Mesothelial cell of epicardium (in vitro differentiated cells): Measurements from ENCODE around the gene FBXO41. TPM values are rescaled to one million over a fixed set of nuclear protein-coding genes. Genes with fewer than 3 reads are reported as not detected.

ENCODE experiments used
- DNase-seq, 2 experiments: peaks; one replicate each; pipeline ENCODE4 v3.0.0; 2021; ENCODE audit warnings: low spot score in 2 of 2; ENCODE audit not compliant: unreplicated experiment in 2 of 2
- H3K27ac Mint-ChIP-seq: 2 replicates; pipeline ENCODE4 v1.8.0; 2021; ENCODE audit warnings: mixed read lengths
- H3K27me3 Mint-ChIP-seq: 2 replicates; pipeline ENCODE4 v1.8.0; 2021; ENCODE audit warnings: low read depth, mixed read lengths
- H3K36me3 Mint-ChIP-seq: 2 replicates; pipeline ENCODE4 v1.8.0; 2021; ENCODE audit warnings: mixed read lengths
- H3K4me1 Mint-ChIP-seq: 2 replicates; pipeline ENCODE4 v1.8.0; 2021; ENCODE audit warnings: mixed read lengths
- H3K4me3 Mint-ChIP-seq: 2 replicates; pipeline ENCODE4 v1.8.0; 2021; ENCODE audit warnings: mild to moderate bottlenecking, moderate library complexity, mixed read lengths
- H3K9me3 Mint-ChIP-seq: 2 replicates; pipeline ENCODE4 v1.8.0; 2021; ENCODE audit warnings: mixed read lengths
- CTCF ChIP-seq: fragments of 200-600 bp; sonication (generic); IDR thresholded peaks from one replicate; pipeline ENCODE4 v1.5.0; 2021; ENCODE audit warnings: antibody characterized with exemption; ENCODE audit not compliant: unreplicated experiment
- total RNA-seq: library from RNA; stranded (reverse); gene quantifications from 3 replicates; pipeline ENCODE4 v1.2.1, GENCODE V29; 2021

FBXO41 gene
- total RNA-seq, 1 donor from 2014 or later = 8.1 TPM

DNA sequence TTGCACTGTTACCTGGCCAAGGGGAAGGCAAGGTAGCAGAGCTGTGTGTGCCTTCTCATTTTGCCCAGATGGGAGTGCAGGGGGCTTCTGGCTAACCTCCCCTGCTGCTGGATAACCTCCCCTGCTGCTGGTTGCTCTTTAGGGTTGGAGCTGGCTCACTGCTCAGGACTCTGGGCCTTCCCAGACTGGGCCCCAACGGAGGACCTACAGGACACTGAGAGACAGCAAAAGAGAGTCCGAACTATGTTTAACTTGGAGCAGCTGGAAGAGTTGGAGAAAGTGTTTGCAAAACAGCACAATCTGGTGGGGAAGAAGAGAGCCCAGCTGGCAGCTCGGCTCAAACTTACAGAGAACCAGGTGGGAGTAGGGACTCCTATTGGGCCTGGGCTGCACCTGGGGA is 76.0 kb downstream of the FBXO41 start:
- no peak for DNase-seq
- Mint-ChIP-seq H3K4me3 (no peak overlapping the region), H3K27me3 (peaks cover 64% of the 10 kb centered on the region), H3K27ac (no peak overlapping the region), H3K9me3 (no peaks in the 10 kb centered on the region), H3K4me1 (peaks cover 3% of the 10 kb centered on the region), H3K36me3 (no peaks in the 10 kb centered on the region)
- no peak for TF ChIP-seq CTCF

- Mint-ChIP-seq H3K27me3 (peaks cover 89% of the 10 kb centered on the region), H3K36me3 (no peaks in the 10 kb centered on the region), H3K27ac (no peak overlapping the region)
Observed at GRCh38 chr2:73205611-73206010, 78.7 kb downstream of the FBXO41 start.

More at GRCh38 chr2:73205611-73206010, 78.7 kb downstream of the FBXO41 start:
- DNase-seq = no peak
- Mint-ChIP-seq H3K4me3 (no peak overlapping the region), H3K9me3 (peaks cover 6% of the 10 kb centered on the region), H3K4me1 (peaks cover 2% of the 10 kb centered on the region)
- no peak for TF ChIP-seq CTCF

Other genes with a start within 250 kb of the FBXO41 start
- gene SFXN5, start 212.8 kb downstream of the FBXO41 start, total RNA-seq = 18.8 to 20.2 TPM (median 18.9 TPM) in 3 replicates
- gene RAB11FIP5, start 171.5 kb downstream of the FBXO41 start, total RNA-seq = 23.3 to 25.4 TPM (median 25.1 TPM) in 3 replicates
- not detected in 3 replicates for gene NOTO, start 81.9 kb downstream of the FBXO41 start, total RNA-seq
- gene SMYD5, start 70.2 kb downstream of the FBXO41 start, total RNA-seq = 29.8 to 34.3 TPM (median 34.2 TPM) in 3 replicates
- gene PRADC1, start 51.2 kb downstream of the FBXO41 start, total RNA-seq = 5.9 to 6.9 TPM (median 6.6 TPM) in 3 replicates
- 217 to 220 TPM (median 218 TPM) in 3 replicates for gene CCT7, start 50.2 kb downstream of the FBXO41 start, total RNA-seq
- 0.34 to 0.49 TPM (median 0.36 TPM) in 3 replicates for gene EGR4, start 9.1 kb upstream of the FBXO41 start, total RNA-seq
- 38.7 to 42.2 TPM (median 40.6 TPM) in 3 replicates for gene ALMS1, start 101.4 kb upstream of the FBXO41 start, total RNA-seq